Suppressor macrophage treated with lipopolysaccharide for 1 hour (primary cell): ENCODE results near the gene APBB1.

Source experiments
- DNase-seq, 3 donors: peaks; one replicate each; pipeline ENCODE4 v3.0.0-alpha.2; 2020 to 2022

Gene APBB1

GRCh38 chr11:6350043-6350442 lies 68.9 kb downstream of the APBB1 start:
- DNase-seq: no peak

GRCh38 chr11:6345366-6345765 lies 73.5 kb downstream of the APBB1 start:
- no peak for DNase-seq
